Amniotic epithelial cell (primary cell): ENCODE results near the gene AMER1.
"Not testable (repeated sequence)": the region's sequence is repeated elsewhere in the genome, so short reads cannot be mapped to it uniquely, and the experiment has no call there.

Experiments
- DNase-seq: peaks from one replicate; pipeline ENCODE4 v3.0.0-alpha.2; 2010; ENCODE audit warnings: low read depth

Gene AMER1

GRCh38 chrX:64205441-64205734 is at the start of gene AMER1:
Gene AMER1, minus strand, starts transcription at chrX:64205708. Its CDS starts 12,422 bp downstream, at chrX:64193286.
- peak; percentile 65 for DNase-seq

GRCh38 chrX:64230123-64230970 is 24.8 kb upstream of the AMER1 start, which contains the start of gene ASB12:
Gene ASB12, minus strand, starts transcription at chrX:64230607. Its CDS starts 4,957 bp downstream, at chrX:64225650.
- no peak for DNase-seq

- DNase-seq = no peak
These were observed 23.6 kb upstream of the AMER1 start for GRCh38 chrX:64229154-64229553.

- DNase-seq = no peak
These were observed 12.5 kb upstream of the AMER1 start for GRCh38 chrX:64218023-64218422.

GRCh38 chrX:64213989-64214388 is 8.5 kb upstream of the AMER1 start:
- not testable (repeated sequence) for DNase-seq

GRCh38 chrX:64206556-64207162 is 1.2 kb upstream of the AMER1 start:
- peak; percentile 49 for DNase-seq

GRCh38 chrX:64205735-64206501 is 410 bp upstream of the AMER1 start:
- DNase-seq = peak; percentile 88

GRCh38 chrX:64204701-64205440 is 637 bp downstream of the AMER1 start:
- peak; percentile 24 for DNase-seq

GRCh38 chrX:64204252-64204651 is 1.3 kb downstream of the AMER1 start:
- no peak for DNase-seq

GRCh38 chrX:64202808-64203325 is 2.6 kb downstream of the AMER1 start:
- peak; percentile 42 for DNase-seq

GRCh38 chrX:64198036-64198435 is 7.5 kb downstream of the AMER1 start:
- no peak for DNase-seq

- DNase-seq = no peak
These were observed 8.9 kb downstream of the AMER1 start for GRCh38 chrX:64196606-64197005.

- DNase-seq = no peak
These were observed 9.6 kb downstream of the AMER1 start for GRCh38 chrX:64195862-64196261.

- DNase-seq = no peak
These were observed 12.8 kb downstream of the AMER1 start for GRCh38 chrX:64192673-64193072.

- no peak for DNase-seq
These were observed 13.5 kb downstream of the AMER1 start for GRCh38 chrX:64192040-64192439.

GRCh38 chrX:64191281-64192010 is 14.1 kb downstream of the AMER1 start:
- DNase-seq = no peak

- DNase-seq = no peak
These were observed 15.3 kb downstream of the AMER1 start for GRCh38 chrX:64190136-64190740.

GRCh38 chrX:64188901-64189300 is 16.6 kb downstream of the AMER1 start:
- DNase-seq = no peak

- DNase-seq = no peak
These were observed 17.8 kb downstream of the AMER1 start for GRCh38 chrX:64187762-64188150.

GRCh38 chrX:64186974-64187761 is 18.3 kb downstream of the AMER1 start:
- no peak for DNase-seq
